Parathyroid adenoma (tissue), 2 donors: Measurements from ENCODE around the gene ORC4.

Experiments
- H2AFZ ChIP-seq: fragments of 300-600 bp; sonication (generic); one replicate; pipeline ENCODE4 v1.7.0; 2017; ENCODE audit warnings: antibody characterized with exemption, mild to moderate bottlenecking
- H3K27ac ChIP-seq: fragments of 300-600 bp; sonication (generic); one replicate; pipeline ENCODE4 v1.7.0; 2017
- H3K27me3 ChIP-seq: fragments of 300-600 bp; sonication (generic); one replicate; pipeline ENCODE4 v1.7.0; 2017; ENCODE audit warnings: low read length; ENCODE audit not compliant: control insufficient read depth, insufficient read depth
- H3K36me3 ChIP-seq: fragments of 300-600 bp; sonication (generic); one replicate; pipeline ENCODE4 v1.7.0; 2017; ENCODE audit warnings: low read length; ENCODE audit not compliant: control insufficient read depth, insufficient read depth
- H3K4me1 ChIP-seq: fragments of 300-600 bp; sonication (generic); one replicate; pipeline ENCODE4 v1.7.0; 2017; ENCODE audit warnings: control low read depth
- H3K4me2 ChIP-seq: fragments of 300-600 bp; sonication (generic); one replicate; pipeline ENCODE4 v1.7.0; 2017; ENCODE audit warnings: low read length
- H3K4me3 ChIP-seq: fragments of 300-600 bp; sonication (generic); one replicate; pipeline ENCODE4 v1.7.0; 2017; ENCODE audit warnings: low read depth, low read length
- H3K79me2 ChIP-seq: fragments of 300-600 bp; sonication (generic); one replicate; pipeline ENCODE4 v1.7.0; 2017; ENCODE audit warnings: control low read depth
- H3K9ac ChIP-seq: fragments of 300-600 bp; sonication (generic); one replicate; pipeline ENCODE4 v1.7.0; 2017; ENCODE audit warnings: mild to moderate bottlenecking
- H3K9me3 ChIP-seq: fragments of 300-600 bp; sonication (generic); one replicate; pipeline ENCODE4 v1.7.0; 2017; ENCODE audit warnings: low read length; ENCODE audit not compliant: control insufficient read depth
- TF ChIP-seq, protein P1 (sequence below): fragments of 300-600 bp; sonication (generic); IDR thresholded peaks from one replicate; pipeline ENCODE4 v1.7.0; 2017; ENCODE audit warnings: antibody characterized with exemption, mild to moderate bottlenecking
- donor health status: primary hyperparathyroidism.

The ORC4 gene

DNA sequence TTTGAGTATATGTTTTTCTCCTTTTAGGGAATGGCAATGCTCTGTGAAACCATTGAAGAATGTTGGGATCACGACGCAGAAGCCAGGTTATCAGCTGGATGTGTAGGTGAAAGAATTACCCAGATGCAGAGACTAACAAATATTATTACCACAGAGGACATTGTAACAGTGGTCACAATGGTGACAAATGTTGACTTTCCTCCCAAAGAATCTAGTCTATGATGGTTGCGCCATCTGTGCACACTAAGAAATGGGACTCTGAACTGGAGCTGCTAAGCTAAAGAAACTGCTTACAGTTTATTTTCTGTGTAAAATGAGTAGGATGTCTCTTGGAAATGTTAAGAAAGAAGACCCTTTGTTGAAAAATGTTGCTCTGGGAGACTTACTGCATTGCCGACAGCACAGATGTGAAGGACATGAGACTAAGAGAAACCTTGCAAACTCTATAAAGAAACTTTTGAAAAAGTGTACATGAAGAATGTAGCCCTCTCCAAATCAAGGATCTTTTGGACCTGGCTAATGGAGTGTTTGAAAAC lies 93.4 kb downstream of the ORC4 start:
- H3K9ac ChIP-seq, result no peak overlapping the region
- no peaks in the 10 kb centered on the region for H3K79me2 ChIP-seq
- H3K4me1 ChIP-seq, result no peaks in the 10 kb centered on the region
- H3K4me2 ChIP-seq, result no peak overlapping the region
- no peaks in the 10 kb centered on the region for H3K27me3 ChIP-seq
- no peaks in the 10 kb centered on the region for H3K36me3 ChIP-seq
- no peak overlapping the region for H3K27ac ChIP-seq
- no peaks in the 10 kb centered on the region for H3K9me3 ChIP-seq
- TF ChIP-seq, protein P1, sequence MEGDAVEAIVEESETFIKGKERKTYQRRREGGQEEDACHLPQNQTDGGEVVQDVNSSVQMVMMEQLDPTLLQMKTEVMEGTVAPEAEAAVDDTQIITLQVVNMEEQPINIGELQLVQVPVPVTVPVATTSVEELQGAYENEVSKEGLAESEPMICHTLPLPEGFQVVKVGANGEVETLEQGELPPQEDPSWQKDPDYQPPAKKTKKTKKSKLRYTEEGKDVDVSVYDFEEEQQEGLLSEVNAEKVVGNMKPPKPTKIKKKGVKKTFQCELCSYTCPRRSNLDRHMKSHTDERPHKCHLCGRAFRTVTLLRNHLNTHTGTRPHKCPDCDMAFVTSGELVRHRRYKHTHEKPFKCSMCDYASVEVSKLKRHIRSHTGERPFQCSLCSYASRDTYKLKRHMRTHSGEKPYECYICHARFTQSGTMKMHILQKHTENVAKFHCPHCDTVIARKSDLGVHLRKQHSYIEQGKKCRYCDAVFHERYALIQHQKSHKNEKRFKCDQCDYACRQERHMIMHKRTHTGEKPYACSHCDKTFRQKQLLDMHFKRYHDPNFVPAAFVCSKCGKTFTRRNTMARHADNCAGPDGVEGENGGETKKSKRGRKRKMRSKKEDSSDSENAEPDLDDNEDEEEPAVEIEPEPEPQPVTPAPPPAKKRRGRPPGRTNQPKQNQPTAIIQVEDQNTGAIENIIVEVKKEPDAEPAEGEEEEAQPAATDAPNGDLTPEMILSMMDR, result no peak
- no peak overlapping the region for H2AFZ ChIP-seq
- H3K4me3 ChIP-seq, result no peak overlapping the region

DNA sequence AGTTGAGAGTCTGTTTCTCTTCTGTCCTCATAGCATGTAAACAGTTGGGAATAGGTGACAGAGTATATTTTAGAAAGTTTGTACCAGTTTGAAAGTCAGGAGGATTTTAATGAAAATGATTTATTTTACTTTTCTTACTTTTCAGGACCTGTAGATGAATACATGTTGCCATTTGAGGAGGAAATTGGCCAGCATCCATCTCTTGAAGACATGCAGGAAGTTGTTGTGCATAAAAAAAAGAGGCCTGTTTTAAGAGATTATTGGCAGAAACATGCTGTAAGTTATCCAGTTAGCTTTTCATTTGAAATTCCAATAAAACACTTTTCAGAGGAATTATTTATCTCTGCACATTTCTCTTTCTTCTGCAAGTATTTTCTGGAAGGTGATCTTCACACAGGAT lies 94.7 kb downstream of the ORC4 start:
- no peak overlapping the region for H2AFZ ChIP-seq
- H3K9ac ChIP-seq, result no peak overlapping the region
- H3K4me2 ChIP-seq, result no peak overlapping the region
- no peaks in the 10 kb centered on the region for H3K9me3 ChIP-seq
- TF ChIP-seq, protein P1, result no peak
- no peaks in the 10 kb centered on the region for H3K4me1 ChIP-seq
- no peaks in the 10 kb centered on the region for H3K27me3 ChIP-seq
- no peaks in the 10 kb centered on the region for H3K36me3 ChIP-seq
- no peak overlapping the region for H3K27ac ChIP-seq
- H3K79me2 ChIP-seq, result no peaks in the 10 kb centered on the region
- no peak overlapping the region for H3K4me3 ChIP-seq

DNA sequence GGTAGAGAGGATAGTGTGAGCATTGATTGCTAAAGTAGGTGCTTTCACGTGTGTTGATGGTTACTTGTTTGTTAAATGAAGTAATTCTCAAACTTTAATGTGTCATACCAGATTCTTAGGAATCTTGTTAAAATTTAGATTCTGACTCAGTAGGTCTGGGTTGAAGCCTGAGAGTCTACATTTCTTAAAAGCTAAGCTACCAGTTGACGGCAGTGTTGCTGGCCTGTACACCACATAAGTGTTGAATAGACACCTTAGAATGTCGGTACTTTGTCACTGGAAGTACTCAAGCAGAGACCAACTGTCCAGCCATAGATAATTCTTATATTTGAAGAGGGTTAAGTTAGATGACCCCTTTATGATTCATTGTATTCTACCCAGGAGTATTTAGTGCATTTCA lies 95.9 kb downstream of the ORC4 start:
- Histone ChIP-seq H3K4me2 (no peak overlapping the region), H3K27me3 (no peaks in the 10 kb centered on the region), H3K27ac (no peak overlapping the region), H3K4me3 (no peak overlapping the region), H3K9ac (no peak overlapping the region), H3K9me3 (no peaks in the 10 kb centered on the region), H3K36me3 (no peaks in the 10 kb centered on the region), H3K79me2 (no peaks in the 10 kb centered on the region), H2AFZ (no peak overlapping the region), H3K4me1 (no peaks in the 10 kb centered on the region)
- TF ChIP-seq, protein P1, result no peak

DNA sequence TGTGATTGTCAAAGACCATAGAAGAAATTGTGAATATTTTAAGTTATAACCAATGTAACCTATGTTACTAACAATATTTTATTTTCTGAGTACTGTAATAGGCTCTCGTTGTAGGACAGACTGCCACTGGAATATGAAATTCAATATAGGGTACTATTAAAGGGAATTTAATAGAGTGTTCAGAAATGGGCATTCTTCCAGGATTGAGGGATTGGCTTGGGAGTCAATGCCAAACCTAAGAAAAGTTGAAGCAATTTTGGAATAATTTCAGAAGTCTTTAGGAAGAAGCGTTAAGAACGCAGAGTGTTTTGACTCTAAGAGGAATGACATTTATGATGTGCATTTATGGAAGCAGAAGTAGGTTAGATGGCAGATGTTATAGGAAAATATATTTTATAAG lies 96.7 kb downstream of the ORC4 start:
- no peaks in the 10 kb centered on the region for H3K27me3 ChIP-seq
- H2AFZ ChIP-seq, result no peak overlapping the region
- no peak overlapping the region for H3K9ac ChIP-seq
- H3K79me2 ChIP-seq, result no peaks in the 10 kb centered on the region
- no peaks in the 10 kb centered on the region for H3K4me1 ChIP-seq
- no peak overlapping the region for H3K27ac ChIP-seq
- H3K4me3 ChIP-seq, result no peak overlapping the region
- TF ChIP-seq, protein P1, result no peak
- no peak overlapping the region for H3K4me2 ChIP-seq
- no peaks in the 10 kb centered on the region for H3K9me3 ChIP-seq
- no peaks in the 10 kb centered on the region for H3K36me3 ChIP-seq

DNA sequence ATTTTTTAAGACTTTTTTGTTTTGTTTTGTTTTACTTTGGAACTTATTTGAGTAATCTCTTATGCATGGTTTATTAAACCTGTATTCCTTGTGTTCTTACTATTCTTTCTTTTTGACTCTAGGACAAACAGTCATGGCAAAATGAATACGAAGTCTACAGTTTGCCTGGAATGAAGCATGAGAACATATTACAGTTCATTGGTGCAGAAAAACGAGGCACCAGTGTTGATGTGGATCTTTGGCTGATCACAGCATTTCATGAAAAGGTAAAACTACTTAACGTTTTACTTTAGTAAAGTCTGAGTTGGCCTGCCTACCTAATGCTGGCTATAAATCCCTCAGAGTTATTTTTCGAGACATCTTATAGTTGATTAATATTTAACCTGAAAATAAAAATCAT lies 103.4 kb downstream of the ORC4 start:
- TF ChIP-seq, protein P1, result no peak
- Histone ChIP-seq H3K9me3 (no peaks in the 10 kb centered on the region), H3K4me1 (peaks cover 12% of the 10 kb centered on the region), H3K36me3 (no peaks in the 10 kb centered on the region), H3K4me2 (no peak overlapping the region), H2AFZ (no peak overlapping the region), H3K9ac (no peak overlapping the region), H3K4me3 (no peak overlapping the region), H3K79me2 (no peaks in the 10 kb centered on the region), H3K27ac (no peak overlapping the region), H3K27me3 (no peaks in the 10 kb centered on the region)
